Skeletal muscle cell (primary cell): ENCODE results near the gene SH3BGRL2.

Experiments
- DNase-seq: peaks from one replicate; pipeline ENCODE4 v3.0.0-alpha.2; 2010; ENCODE audit warnings: low read depth
- H3K4me3 ChIP-seq: 2 replicates; pipeline ENCODE4 v1.5.1; 2011; ENCODE audit warnings: low read depth, mild to moderate bottlenecking, control low read depth, low read length, moderate library complexity

Gene SH3BGRL2

DNA sequence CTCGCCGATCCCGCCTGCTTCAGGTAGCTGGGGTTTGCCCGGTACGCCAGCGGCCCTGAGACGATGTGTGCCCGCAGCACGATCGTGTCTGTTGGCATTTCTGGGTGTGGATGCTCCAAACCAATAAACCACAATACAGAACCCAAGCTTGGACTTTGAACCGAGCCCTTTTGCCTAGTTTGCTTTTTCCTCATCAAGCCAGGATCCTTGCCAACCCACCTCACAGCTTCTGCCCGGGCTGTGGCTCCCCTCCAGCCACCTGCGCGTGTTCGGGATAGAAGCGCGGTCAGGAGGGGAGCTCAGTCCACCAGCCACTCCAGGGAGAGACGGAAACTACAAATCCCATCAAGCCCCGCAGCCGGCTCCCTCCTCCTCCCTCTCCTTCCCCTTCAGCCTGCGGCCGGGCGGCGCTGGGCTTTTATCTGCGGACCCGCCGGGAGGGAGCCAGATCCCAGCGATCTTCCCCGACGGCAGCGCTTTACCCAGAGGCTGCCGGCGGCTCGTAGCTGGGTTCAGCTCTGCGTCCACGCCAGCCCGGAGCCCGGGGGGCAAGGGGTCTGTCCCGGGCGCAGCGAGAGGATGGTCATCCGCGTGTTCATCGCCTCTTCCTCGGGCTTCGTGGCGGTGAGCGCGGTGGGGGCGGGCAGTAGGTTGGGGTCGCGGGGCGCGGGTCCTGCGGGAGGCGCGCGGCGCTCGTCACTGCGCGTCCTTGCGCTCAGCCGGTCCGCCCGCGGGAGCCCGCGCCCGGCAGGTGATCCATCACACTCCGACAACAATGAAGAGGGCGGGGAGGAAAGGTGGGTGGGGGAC lies at the start of gene SH3BGRL2:
SH3BGRL2 (plus strand) TSS at position 447 of the 810 bp plus-strand sequence; CDS start at position 580, 133 bp downstream.
- peak; percentile 12 for DNase-seq

DNA sequence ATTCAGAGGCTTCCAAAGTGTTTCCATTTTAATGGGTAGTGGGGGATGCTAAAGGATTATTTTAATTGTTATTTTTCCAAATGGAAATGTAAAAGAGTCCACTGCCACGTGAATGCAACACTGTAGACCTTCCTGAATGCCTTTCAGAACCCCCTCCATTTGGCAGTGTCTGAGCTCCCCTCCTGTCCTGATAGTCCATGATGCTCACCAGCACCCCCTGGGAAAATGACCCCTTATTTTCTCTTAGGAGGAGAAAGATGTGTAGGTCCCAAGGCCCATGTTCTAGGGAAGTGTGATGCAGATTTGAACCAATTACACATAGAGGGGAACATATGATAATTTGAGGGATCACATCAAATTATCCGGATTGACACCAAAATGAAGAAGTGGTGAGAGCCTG lies 46.8 kb upstream of the SH3BGRL2 start:
- DNase-seq: no peak
- H3K4me3 ChIP-seq: no peak overlapping the region

More for the DNA sequence above, at the start of gene SH3BGRL2:
- peak within 1 kb of the TSS; percentile 71 for H3K4me3 ChIP-seq

DNA sequence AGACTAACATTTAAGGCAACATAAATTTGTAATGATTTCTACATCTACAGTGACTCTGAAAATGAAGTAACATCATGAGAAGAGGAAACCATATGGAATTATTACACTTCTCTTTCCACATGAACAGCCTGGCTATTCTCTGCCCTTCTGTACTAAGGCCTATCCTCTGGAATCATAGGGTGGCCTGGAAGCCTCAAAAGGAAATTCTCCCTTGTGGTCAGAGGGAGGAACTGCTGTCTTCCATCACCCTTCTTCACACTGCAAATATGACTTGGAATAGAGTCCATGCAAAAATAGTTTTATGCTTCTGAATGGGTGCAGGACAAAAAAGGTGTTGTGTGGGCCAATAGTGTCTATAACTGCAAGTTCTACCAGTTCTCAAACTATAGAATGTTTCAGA lies 44.6 kb upstream of the SH3BGRL2 start:
- no peak overlapping the region for H3K4me3 ChIP-seq
- DNase-seq: no peak

DNA sequence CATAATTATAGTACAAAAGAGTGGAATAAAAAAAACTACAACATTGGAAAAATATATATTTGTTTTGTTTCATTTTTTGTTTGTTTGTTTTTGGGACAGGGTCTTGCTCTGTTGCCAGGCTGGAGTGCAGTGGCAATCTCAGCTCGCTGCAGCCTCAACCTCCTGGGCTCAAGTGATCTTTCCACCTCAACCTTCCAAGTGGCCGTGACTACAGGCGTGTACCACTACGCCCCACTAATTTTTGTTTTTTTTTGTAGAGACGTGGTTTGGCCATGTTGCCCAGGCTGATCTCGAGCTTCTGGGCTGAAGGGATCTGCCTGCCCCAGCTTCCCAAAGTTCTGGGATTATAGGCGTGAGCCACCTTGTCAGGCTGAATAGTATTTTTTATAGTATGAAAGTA lies 41.4 kb upstream of the SH3BGRL2 start:
- DNase-seq: no peak

DNA sequence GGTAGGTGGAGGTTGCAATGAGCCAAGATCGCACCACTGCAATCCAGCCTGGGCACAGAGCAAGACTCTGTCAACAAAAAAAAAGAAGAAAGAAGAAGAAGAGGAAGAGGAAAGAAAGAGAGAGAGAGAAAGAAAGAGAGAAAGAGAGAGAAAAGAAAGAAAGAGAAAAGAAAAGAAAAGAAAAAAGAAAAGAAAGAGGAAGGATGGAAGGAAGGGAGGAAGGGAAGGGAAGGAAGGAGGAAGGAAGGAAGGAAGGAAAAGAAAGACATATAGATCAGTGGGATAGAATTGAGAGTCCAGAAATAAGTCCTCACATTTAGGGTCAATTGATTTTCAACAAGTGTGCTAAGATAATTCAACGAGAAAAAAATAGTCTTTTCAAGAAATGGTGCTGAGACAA lies 34.0 kb upstream of the SH3BGRL2 start:
- no peak overlapping the region for H3K4me3 ChIP-seq

More for the DNA sequence above, 41.4 kb upstream of the SH3BGRL2 start:
- H3K4me3 ChIP-seq: no peak overlapping the region

DNA sequence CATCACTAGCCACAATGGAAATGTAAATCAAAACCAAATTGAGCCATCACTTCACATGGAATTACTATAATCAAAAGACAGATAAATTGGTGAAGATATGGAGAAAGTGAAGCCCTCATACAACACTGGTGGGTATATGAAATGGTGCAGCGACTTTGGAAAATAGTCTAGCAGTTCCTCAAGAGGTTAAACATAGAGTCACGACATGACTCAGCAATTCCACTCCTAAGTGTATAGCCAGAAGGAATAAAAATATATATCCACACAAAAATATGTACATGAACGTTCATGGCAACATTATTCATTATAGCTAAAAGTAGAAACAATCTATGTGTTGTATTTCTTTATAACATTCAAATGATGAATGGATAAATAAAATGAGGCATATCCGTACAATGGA lies 33.1 kb upstream of the SH3BGRL2 start:
- DNase-seq: no peak
- H3K4me3 ChIP-seq: no peak overlapping the region

More for the DNA sequence above, 34.0 kb upstream of the SH3BGRL2 start:
- no peak for DNase-seq

DNA sequence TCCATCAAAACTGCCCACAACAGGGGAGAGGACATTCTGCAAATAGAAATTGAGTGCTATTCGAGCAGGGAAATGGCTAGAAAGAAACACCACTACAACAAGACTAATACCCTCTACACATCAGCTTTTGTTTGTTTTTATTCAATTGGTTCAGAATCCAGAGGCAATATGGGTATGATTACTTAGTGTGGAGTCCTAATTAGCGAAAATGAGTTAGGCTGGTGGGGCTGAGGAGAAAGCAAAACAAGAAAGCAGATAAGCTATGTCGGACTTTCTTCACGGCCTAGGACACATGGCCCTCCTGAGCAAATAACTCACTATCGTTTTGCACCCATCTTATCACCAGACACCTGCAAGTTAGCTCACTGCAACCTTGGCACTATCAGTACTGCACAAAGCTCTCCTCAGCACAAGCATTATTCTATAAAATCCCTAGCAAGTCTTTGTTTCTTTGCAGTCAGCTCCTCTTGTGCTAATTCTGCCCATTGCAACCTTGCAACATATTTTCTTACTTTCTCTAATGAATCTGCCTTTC lies 31.3 kb upstream of the SH3BGRL2 start:
- no peak for DNase-seq
- H3K4me3 ChIP-seq: no peak overlapping the region

DNA sequence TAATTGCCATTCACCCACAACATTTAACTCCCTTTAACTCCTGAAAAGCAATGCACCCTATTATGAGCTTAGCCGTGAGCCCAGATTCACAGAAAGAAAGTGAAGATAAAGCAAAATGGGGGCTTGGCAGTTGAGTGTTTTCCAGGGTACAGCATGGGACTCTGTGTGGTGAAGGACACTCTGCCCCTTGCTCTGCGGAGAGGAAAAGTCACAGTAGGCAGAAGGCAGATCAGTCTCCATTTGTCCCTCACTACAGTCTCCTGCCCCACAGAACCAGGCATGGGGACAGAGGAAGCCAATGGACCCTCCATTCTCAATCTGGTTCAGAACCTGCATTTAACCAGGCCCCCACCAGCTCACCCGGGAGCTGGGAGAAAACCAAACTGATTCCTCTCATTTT lies 30.8 kb upstream of the SH3BGRL2 start:
- DNase-seq: no peak
- H3K4me3 ChIP-seq: no peak overlapping the region

DNA sequence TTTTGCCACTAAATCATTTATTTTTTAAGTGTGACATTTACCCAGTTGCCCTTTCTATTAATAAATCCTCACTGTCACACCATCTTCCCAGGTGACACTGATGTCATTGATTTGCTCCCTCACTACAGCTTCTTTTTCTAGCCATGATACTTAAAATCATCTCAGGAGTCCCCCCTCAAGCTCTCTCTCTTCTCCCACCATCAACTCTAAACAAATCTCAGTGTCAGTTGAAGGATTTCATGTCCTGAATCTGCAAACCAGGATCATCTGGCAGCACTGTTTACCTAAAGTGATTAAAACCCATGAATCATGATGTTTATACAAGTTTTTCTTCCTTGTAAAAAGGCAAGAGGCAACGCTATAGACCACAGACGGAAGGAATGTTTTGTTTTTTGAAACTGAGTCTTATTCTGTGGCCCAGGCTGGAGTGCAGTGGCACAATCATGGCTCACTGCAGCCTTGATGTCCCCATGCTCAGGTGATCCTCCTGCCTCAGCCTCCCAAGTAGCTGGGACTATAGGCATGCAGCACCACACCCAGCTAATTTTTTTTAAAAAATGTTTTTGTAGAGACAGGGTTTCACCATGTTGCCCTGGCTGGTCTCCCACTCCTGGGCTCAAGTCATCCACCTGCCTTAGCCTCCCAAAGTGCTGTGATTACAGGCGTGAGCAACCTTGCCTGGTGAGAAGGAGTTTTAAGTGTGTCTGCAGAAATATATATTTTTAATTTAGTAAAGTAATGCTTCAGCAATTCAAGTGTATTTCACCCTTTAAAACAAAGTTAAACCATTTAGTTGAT lies 30.1 kb upstream of the SH3BGRL2 start:
- DNase-seq: peak; percentile 33
- no peak overlapping the region for H3K4me3 ChIP-seq

DNA sequence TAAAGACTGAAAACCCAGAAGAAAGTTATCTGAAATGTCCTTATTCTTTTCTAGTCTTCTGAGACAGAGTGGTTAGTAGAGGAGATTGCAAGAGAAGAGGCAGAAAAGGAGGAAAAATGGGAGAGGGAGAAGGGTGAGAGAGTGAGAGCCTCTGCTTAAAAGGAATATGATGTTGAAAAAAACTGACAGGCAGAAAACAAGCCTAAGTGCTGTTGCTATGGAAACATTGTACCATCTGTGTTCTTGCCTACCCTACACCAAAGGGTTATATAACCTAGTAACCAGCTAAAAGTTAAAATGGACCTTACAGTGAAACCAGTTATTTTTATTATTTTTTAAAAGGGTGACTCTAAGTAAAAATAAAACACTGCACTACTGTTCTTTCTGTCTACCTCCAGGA lies 28.3 kb upstream of the SH3BGRL2 start:
- no peak for DNase-seq
- H3K4me3 ChIP-seq: no peak overlapping the region

DNA sequence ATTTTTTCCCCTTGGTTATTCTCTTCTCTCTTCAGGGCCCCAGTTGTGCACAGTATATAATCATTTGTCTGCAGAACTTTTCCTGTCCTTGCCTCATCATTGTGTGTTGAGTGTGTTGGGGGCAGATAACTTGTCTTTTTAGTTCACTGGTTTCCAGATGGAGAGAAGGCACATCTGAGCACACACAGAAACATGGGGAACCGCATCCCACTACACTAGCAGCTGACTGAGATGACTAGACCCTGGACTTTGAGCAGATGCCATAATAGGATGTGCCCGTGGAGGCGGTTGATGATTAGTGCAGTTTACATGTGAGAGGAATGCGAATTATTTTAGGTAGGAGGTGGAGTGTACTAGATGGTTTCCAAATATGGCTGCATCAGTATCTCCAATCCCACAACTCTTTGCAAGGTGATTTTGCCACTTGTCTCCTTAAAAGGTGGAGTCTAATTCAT lies 26.5 kb upstream of the SH3BGRL2 start:
- DNase-seq: no peak
- no peak overlapping the region for H3K4me3 ChIP-seq

DNA sequence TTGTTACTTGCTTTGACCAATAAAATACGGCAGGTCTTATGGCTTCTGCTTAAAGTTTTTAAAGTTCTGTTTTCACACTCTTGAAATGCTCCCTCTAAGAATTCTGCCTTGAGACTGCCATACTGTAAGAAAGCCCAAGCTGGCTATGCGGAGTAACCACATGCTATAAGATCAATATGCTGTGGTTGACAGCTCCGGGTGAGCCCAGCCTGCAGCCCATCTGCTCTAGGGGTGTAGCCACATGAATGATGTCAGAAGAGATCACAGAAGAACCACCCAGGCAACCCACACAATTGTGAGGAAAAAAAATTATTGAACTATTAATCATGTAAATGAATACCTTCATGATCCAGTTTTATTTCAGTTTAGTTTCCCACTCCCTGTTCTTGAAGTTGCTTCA lies 26.1 kb upstream of the SH3BGRL2 start:
- DNase-seq: no peak

DNA sequence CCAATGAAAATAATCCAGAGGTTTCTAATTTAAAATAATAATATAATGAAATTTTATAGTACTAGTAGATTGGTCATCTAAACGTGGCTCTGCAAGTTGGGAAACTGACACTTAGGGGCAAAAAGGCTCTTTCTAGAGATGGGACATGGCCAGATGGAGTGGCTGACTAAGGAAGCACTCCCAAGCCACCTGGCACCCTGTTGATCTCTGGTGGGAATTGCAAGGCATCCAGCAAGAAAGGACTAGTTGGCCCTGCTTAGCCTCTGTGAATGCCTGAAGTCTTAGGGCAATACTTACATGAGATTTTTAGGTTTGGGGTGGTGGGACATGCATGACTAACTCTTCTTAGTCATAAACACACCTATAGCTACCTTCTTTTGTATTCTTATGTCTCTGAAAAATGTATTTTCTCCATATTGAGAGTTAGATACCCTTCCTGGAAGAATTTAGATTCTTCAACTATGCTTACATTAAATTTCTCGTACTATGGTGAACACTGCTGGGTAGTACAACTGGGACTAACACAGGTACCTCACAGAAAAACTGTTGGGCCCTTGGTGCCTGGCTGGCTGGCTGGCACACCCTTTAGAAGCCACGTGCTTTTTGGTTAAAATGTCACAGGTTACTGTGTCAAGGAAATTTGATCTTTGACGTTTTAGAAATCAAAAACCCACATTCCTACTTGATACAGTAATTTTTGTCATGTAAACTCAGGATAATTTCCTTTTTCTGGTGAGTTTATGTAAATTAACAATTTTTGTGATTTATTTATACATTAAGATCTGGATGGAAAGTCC lies 25.0 kb upstream of the SH3BGRL2 start:
- no peak for DNase-seq
- H3K4me3 ChIP-seq: no peak overlapping the region

More for the DNA sequence above, 26.1 kb upstream of the SH3BGRL2 start:
- H3K4me3 ChIP-seq: no peak overlapping the region

DNA sequence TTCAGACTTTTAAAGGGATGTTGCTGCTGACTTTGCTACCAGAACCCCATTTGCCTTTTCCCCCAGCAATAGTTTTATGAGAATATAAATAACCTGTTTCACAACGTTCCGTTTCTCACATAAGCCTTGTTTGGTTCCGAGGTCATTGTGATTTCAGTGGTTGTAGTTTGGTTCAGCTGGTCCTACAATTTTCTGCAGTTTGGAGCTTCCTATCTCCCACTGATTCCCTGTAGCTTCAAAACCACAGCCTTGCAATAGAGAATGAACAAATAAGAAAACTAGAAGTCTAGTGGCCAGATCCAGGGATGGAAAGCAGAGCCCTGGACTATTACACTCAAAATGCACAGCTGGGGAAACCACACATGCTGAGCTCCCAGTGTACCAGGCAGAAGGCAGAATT lies 24.1 kb upstream of the SH3BGRL2 start:
- DNase-seq: no peak
- H3K4me3 ChIP-seq: no peak overlapping the region

DNA sequence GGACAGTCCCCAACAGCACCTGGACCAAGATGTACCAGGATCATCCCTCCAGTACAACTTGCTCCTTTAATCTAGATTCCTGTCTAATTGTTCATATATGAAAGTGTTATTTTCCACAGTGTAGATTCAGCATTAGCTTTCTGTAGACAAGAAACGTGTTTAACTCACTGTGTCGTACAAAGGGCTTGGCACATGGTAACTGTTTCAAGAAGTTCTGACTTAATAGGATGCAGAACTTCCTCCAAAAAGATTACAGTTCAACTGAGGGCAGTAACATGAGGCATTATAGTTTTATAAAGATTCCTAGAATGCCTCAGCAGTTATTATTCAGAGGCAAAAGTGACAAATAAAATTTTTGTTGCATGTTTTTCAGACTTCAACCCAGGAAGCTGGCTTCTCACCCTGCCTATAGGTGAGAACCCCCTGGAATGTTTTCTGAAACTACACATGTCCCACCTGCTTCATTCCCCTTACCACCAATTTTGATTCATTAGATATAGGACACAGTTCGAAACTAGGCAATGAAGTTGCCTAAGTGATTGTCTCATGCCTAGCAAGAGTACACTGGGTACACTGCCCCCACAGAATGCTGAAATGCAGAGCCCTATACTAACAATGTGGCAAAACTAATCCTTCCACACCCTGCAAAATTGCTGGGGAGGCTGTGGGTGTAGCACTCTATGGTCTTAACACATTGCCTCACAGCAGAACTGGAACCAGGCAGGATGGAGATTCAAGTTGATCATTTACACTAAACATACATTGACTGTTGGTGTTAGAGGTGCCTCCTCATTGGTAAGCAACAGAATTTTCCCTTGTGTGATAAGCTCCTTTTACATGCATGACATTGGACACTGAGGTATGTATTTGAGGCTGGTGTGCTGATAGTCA lies 22.6 kb upstream of the SH3BGRL2 start:
- DNase-seq: no peak

DNA sequence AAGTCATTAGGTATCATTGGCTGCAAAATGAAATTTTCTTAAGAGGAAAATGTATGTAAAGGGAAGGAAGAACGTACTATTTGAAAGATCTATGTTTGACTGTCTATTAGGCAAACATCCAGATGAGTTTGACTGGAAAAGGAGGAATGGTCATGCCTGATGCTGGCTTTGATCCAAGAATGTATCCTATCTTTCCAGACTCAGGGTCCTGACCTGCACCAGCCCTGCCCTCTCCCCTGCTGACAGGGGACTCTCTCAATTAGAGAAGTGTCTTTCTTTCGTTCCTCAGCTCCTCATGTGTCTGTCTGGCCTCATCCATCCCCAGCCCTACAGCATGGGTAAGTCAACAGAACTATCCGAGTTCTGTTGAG lies 21.9 kb upstream of the SH3BGRL2 start:
- DNase-seq: no peak
- H3K4me3 ChIP-seq: no peak overlapping the region

More for the DNA sequence above, 22.6 kb upstream of the SH3BGRL2 start:
- no peak overlapping the region for H3K4me3 ChIP-seq

DNA sequence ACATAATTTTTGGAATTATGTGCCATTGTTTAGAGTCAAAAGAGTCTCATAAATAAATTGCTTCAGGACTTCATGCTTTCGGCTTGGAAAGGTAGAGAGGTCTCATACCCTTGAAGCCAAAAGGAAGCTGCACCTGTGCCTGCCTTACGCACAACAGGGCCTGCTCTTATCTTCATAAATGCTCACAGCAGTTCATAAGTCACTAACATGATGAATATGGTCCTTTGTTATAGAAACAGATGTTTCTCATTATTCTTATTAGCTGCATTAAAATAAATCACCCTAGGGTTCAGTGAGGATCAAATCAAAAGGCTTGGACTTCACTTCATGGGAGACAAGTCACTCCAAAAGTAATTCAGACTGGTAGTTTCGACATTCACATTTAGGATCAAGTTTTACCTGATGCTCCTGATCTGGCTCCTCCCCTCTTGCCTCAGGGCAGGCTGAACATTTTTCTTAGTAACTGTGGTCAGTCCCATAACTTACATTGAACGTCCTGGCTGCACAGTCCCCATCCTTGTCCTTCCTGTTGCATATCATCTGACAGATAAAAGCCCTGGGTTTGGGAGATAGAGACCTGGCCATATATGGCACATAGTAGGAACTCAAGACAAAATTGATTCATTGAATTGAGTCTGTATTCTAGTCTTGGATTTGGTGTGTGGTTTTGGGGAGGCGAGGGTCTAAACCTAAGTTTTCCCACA lies 20.7 kb upstream of the SH3BGRL2 start:
- H3K4me3 ChIP-seq: no peak overlapping the region
- no peak for DNase-seq

DNA sequence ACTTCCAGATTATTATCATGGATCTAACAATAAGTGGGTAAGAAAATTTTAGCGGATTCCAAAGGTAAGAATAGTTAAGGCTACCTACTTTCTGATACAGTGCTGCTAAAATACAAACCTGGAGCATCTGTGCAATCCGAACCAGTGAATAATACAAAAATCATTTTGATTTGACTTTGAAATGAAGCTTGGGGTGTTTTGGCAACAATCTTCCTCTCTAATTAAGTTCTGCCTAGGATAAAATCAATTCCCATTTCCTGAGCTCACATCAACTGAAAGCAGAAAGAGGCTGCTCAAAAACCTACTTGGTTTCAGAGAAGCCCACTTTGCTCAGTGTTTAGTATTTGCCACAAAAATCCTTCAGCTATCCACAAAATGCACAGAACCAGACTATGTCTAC lies 18.7 kb upstream of the SH3BGRL2 start:
- no peak overlapping the region for H3K4me3 ChIP-seq
- no peak for DNase-seq
